Stimulated activated naive B cell treated with anti-CD40 and anti-IgM and Interleukin-4, amounts not matched to agents 10 μg/mL and 1 μg/mL and 100 μg/mL, for 72 hours (primary cell): ENCODE data around the gene PRSS16.
"Not testable (repeated sequence)": the region's sequence is repeated elsewhere in the genome, so short reads cannot be mapped to it uniquely, and the experiment has no call there.

ENCODE experiments used
- ATAC-seq, 2 donors: fragments of 150-1000 bp; cut with Tn5 transposase; replicated peaks; 2 replicates each; pipeline ENCODE4 v1.10.0; 2021; ENCODE audit warnings: moderate library complexity in 1 of 2
- DNase-seq: peaks from one replicate; pipeline ENCODE4 v3.0.0; 2021
- H3K27ac Mint-ChIP-seq: one replicate; pipeline ENCODE4 v1.8.0; 2022; ENCODE audit warnings: mild to moderate bottlenecking, mixed read lengths
- H3K27me3 Mint-ChIP-seq, 2 donors: one replicate each; pipeline ENCODE4 v1.8.0; 2022; ENCODE audit warnings: mixed read lengths in 2 of 2
- H3K36me3 Mint-ChIP-seq, 2 donors: one replicate each; pipeline ENCODE4 v1.8.0; 2022; ENCODE audit warnings: mixed read lengths in 2 of 2, mild to moderate bottlenecking in 1 of 2
- H3K4me1 Mint-ChIP-seq, 2 donors: one replicate each; pipeline ENCODE4 v1.8.0; 2022; ENCODE audit warnings: mixed read lengths in 2 of 2, mild to moderate bottlenecking in 1 of 2
- H3K4me3 Mint-ChIP-seq, 2 donors: one replicate each; pipeline ENCODE4 v1.8.0; 2022; ENCODE audit warnings: mild to moderate bottlenecking in 2 of 2, mixed read lengths in 2 of 2, moderate library complexity in 1 of 2
- H3K9me3 Mint-ChIP-seq, 2 donors: one replicate each; pipeline ENCODE4 v1.8.0; 2022; ENCODE audit warnings: mixed read lengths in 2 of 2, mild to moderate bottlenecking in 1 of 2

The PRSS16 gene

DNA sequence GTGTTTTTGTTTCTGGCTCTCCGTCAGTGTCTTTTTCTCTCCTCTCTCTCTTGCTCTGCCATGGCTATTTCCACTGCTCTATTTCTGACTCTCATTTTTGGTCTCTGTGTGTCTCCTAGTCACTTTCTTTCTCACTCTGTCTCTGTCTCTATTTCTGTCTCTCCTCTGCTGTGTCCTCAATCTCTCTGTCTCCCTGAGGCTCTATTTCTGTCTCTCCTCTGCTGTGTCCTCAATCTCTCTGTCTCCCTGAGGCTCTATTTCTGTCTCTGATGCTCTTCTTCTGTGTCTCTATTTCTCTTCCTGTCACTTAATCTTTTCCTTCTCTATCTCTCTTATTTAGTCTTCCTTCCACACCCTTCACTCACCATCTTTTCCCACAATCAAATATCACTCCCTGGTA is 8.4 kb downstream of the PRSS16 start:
- no peak overlapping the region for H3K27ac Mint-ChIP-seq
- peaks cover 50 to 70% of the 10 kb centered on the region in 2 donors for H3K27me3 Mint-ChIP-seq

DNA sequence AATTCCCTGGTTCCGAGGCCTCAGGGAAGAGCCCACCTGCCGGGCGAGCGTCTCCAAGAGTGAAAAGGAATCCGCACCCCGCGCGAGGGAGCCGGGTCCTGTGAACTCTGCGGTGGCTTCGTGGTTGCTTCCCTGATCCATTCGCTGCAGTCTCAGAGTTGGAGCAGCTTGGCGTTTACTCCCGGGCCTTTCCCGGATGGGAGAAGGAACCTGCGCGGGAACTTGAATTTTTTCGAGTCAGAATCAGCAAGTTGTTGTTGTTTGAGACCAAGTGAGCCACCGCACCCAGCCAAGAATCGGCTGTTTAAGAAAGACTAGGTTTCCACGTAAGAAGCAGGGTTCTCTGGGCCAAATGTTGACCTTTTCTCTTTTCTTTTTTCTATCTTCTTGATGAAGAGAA is 12.9 kb downstream of the PRSS16 start:
- no peak for ATAC-seq
- H3K4me1 Mint-ChIP-seq: no peaks in the 10 kb centered on the region
- H3K36me3 Mint-ChIP-seq: no peaks in the 10 kb centered on the region
- no peak for DNase-seq
- H3K27me3 Mint-ChIP-seq: peaks cover 36 to 71% of the 10 kb centered on the region in 2 donors
- no peak overlapping the region for H3K27ac Mint-ChIP-seq
- no peak overlapping the region for H3K4me3 Mint-ChIP-seq
- H3K9me3 Mint-ChIP-seq: peaks cover 0 to 2% of the 10 kb centered on the region in 2 donors

More for the DNA sequence above, 8.4 kb downstream of the PRSS16 start:
- peaks cover 3 to 6% of the 10 kb centered on the region in 2 donors for H3K4me1 Mint-ChIP-seq
- H3K36me3 Mint-ChIP-seq: peaks cover 0 to 2% of the 10 kb centered on the region in 2 donors
- H3K9me3 Mint-ChIP-seq: peaks cover 0 to 4% of the 10 kb centered on the region in 2 donors
- no peak overlapping the region for H3K4me3 Mint-ChIP-seq
- DNase-seq (no peak), ATAC-seq (no peak)

DNA sequence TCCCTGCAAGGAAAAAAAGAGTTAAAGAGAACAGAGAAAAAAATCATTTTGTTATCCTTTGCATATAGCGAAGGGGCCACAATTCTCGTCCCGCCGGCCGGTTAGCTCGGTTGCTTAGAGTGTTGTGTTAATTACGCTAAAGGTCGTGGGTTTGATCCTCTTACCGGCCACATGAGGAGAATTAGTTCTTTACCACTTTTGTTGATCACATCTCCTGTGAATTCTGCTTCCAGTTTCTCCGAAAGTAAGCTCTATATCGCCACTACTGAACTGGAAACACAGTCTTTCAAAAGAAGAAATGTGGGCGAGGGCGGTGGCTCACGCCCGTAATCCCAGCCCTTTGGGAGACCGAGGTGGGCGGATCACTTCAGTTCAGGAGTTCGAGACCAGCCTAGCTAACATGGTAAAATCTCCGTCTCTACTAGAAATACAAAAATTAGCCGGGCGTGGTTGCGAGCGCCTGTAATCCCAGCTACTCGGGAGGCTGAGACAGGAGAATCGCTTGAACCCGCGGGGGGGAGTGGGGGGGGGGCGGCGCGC is 13.4 kb downstream of the PRSS16 start:
- H3K4me3 Mint-ChIP-seq: no peak overlapping the region
- no peaks in the 10 kb centered on the region for H3K4me1 Mint-ChIP-seq
- no peak for ATAC-seq
- H3K9me3 Mint-ChIP-seq: peaks cover 0 to 2% of the 10 kb centered on the region in 2 donors
- H3K27me3 Mint-ChIP-seq: peaks cover 31 to 70% of the 10 kb centered on the region in 2 donors
- DNase-seq: no peak
- H3K36me3 Mint-ChIP-seq: no peaks in the 10 kb centered on the region
- no peak overlapping the region for H3K27ac Mint-ChIP-seq

DNA sequence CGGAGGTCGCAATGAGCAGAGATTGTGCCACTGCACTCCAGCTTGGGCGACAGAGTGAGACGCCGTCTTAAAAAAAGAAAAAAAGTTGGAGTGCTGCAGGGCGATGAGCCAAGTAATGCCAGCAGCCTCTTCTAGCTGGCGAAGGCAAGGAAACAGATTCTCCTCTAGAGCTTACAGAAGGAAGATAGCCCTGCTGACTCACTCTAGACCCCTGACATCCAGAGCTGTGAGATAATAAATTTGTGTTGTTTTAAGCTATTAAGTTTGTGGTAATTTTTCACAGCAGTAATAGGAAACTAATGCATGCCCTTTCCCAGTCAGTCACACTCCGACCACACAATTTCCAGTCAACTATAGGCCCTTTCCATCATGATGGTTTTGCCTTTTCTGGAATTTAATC is 16.4 kb downstream of the PRSS16 start:
- H3K4me3 Mint-ChIP-seq: no peak overlapping the region
- H3K36me3 Mint-ChIP-seq: no peaks in the 10 kb centered on the region
- ATAC-seq (no peak), DNase-seq (no peak)
- no peak overlapping the region for H3K27ac Mint-ChIP-seq
- H3K27me3 Mint-ChIP-seq: peaks cover 35 to 74% of the 10 kb centered on the region in 2 donors
- peaks cover 0 to 2% of the 10 kb centered on the region in 2 donors for H3K4me1 Mint-ChIP-seq
- H3K9me3 Mint-ChIP-seq: peaks cover 0 to 3% of the 10 kb centered on the region in 2 donors

DNA sequence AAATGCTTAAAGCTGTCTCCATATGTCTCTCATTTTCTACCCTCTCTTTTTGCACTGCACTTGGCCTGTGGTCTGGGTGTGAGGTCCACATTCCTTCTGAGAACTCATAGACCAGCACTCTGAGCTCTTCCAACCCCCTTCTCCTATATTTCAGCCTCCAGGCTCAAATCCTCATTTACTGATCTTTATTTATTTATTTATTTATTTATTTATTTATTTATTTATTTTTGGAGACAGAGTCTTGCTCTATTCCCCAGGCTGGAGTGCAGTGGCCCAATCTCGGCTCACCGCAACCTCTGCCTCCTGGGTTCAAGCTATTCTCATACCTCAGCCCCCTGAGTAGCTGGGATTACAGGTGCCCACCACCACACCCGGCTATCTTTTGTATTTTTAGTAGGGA is 19.5 kb downstream of the PRSS16 start:
- peaks cover 31 to 67% of the 10 kb centered on the region in 2 donors for H3K27me3 Mint-ChIP-seq
- H3K36me3 Mint-ChIP-seq, H3K27ac Mint-ChIP-seq, H3K4me1 Mint-ChIP-seq, ATAC-seq, H3K9me3 Mint-ChIP-seq, H3K4me3 Mint-ChIP-seq, DNase-seq: not testable (repeated sequence)

DNA sequence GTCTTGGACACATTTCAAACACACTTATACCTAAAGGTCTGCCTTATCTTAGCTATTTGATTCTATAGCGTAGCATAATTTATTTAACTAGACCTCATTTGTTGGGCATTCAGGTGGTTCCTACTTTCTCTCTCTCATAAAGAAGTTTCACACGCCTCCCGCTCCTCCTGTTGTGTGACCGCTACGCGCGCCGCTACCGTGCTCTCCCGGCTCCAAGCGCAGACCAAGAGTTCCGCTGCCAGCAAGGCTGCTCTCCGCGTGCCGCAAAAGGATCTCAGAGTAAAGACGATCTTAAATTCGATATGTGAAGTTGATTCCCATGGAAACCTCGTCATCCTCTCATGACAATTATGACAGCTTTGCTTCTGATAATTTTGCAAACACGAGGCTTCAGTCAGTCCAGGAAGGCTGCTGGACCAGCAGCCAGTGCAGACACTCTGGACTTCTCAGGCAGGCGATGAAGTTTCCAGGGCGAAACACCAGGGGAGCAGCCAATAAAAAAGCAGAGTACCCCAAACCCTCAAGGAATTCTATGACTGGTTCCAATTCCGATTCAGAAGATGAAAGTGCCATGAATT is 20.4 kb downstream of the PRSS16 start:
- H3K4me1 Mint-ChIP-seq: peaks cover 0 to 2% of the 10 kb centered on the region in 2 donors
- ATAC-seq: no peak
- peaks cover 37 to 66% of the 10 kb centered on the region in 2 donors for H3K27me3 Mint-ChIP-seq
- H3K4me3 Mint-ChIP-seq: no peak overlapping the region
- H3K9me3 Mint-ChIP-seq: peaks cover 0 to 1% of the 10 kb centered on the region in 2 donors
- H3K27ac Mint-ChIP-seq: no peak overlapping the region
- no peaks in the 10 kb centered on the region for H3K36me3 Mint-ChIP-seq
- DNase-seq: no peak

DNA sequence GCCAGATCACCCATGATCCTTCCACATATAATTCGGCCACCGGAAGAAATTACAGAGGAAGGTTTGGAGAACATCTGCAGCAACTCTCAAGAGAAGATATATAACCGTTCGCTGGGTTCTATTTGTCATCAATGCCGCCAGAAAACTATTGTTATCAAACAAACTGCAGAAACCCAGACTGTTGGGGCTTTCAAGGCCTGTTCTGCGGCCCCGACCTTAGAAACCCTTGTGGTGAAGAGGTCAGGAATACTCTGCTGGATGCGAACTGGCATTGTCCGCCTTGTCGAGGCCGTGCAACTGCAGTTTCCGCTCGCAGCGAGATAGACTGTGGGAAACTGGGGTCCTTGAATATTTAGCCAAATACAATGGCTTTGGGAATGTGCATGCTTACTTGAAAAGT is 21.3 kb downstream of the PRSS16 start:
- no peak overlapping the region for H3K4me3 Mint-ChIP-seq

DNA sequence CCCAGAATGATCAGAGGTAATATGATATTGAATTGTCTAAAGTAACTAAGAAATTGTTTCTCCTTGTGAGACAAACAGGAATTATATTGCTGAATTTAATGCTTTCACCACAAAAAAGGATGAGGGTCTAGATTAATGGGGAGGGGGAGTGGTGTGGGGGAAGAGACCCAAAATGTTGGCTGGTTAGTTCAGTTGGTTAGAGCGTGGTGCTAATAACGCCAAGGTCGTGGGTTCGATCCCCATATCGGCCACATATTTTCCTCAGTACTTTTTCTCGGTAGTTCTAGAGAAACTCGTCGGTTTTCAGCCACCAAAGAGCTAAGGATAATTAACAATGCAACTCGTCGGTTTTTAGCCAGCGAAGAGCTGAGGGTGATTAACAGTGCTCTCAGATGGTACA is 26.3 kb downstream of the PRSS16 start:
- Mint-ChIP-seq H3K4me1 (no peaks in the 10 kb centered on the region), H3K4me3 (no peak overlapping the region), H3K9me3 (peaks cover 8 to 10% of the 10 kb centered on the region in 2 donors), H3K36me3 (peaks cover 0 to 7% of the 10 kb centered on the region in 2 donors), H3K27ac (no peak overlapping the region), H3K27me3 (peaks cover 54 to 69% of the 10 kb centered on the region in 2 donors)
- ATAC-seq (no peak), DNase-seq (no peak)

More for the DNA sequence above, 21.3 kb downstream of the PRSS16 start:
- Mint-ChIP-seq H3K9me3 (peaks cover 0 to 1% of the 10 kb centered on the region in 2 donors), H3K4me1 (peaks cover 0 to 2% of the 10 kb centered on the region in 2 donors), H3K27me3 (peaks cover 39 to 63% of the 10 kb centered on the region in 2 donors), H3K27ac (no peak overlapping the region), H3K36me3 (no peaks in the 10 kb centered on the region)
- ATAC-seq: no peak
- no peak for DNase-seq

DNA sequence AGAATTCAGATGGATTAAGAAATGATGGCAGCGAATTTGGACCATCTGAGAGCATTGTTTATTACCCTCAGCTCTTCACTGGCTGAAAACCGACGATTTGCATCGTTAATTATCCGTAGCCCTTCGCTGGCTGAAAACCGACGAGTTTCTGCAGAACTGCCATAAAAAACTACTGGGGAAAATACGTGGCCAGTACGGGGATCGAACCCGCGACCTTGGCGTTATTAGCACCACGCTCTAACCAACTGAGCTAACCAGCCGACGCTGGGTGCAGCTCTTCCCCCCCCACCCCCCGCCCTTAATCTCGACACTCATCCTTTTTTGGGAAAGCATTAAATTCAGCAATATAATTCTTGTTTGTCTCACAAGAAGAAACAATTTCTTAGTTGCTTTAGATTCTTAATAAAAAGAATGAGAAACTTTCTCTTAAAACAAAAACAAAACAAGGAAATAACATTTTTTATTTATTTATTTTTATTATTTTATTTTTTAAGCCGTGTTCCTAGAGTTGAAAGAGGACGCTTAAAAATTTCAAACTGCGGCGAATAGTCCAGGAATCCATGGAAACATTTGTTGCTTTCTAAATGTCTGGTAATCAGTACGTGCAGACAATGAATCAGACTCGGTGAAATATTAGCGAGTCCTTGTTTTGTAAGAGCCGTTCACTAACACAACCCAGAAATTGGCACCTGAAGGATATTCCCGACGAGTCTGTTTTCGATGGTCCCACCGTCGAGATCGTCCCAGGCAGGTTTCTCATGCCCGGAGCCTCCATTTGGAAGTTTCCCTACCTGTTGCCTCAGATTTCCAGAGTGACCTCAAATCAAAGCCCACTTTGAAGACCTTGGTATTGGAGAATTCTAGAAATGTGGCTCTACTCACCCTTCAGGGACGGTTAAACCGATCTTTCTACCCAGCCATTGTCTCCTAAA is 27.8 kb downstream of the PRSS16 start:
- peaks cover 53 to 70% of the 10 kb centered on the region in 2 donors for H3K27me3 Mint-ChIP-seq

DNA sequence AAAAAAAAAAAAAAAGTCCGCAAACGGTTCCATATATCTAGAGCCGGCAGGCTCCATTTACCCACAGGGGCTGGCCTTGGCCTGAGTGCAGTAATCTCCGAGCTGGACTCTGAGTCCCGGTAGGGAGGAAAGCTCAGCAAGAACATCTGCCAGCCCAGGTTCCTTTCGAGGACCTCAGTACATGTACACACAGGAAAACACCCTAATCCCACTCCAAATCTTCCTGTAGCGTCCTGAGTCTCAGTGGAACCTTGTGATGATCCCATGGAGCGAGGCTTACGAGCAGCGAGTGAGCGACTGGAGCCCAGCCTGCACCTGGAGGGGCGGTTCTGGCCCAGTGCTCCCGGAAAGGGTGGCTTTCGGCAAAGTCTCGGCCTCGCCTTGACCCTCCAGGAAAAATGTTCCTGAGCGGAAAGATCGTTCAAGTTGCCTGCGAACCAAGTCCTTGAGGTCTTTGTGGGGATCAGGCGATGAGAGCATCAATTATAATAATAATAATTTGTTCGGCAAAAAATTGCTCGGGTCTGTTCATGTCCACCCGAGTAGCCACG is 32.1 kb downstream of the PRSS16 start:
- H3K27ac Mint-ChIP-seq: no peak overlapping the region
- peaks cover 3 to 12% of the 10 kb centered on the region in 2 donors for H3K36me3 Mint-ChIP-seq
- ATAC-seq: no peak
- peak overlapping the region in 1 of 2 donors; percentile 50 for H3K4me3 Mint-ChIP-seq
- H3K27me3 Mint-ChIP-seq: peaks cover 56 to 59% of the 10 kb centered on the region in 2 donors
- DNase-seq: no peak
- H3K9me3 Mint-ChIP-seq: peaks cover 12 to 15% of the 10 kb centered on the region in 2 donors
- H3K4me1 Mint-ChIP-seq: peaks cover 2 to 4% of the 10 kb centered on the region in 2 donors

More for the DNA sequence above, 27.8 kb downstream of the PRSS16 start:
- Mint-ChIP-seq H3K4me3 (no peak overlapping the region), H3K9me3 (peaks cover 10 to 12% of the 10 kb centered on the region in 2 donors), H3K4me1 (peaks cover 2 to 4% of the 10 kb centered on the region in 2 donors), H3K36me3 (peaks cover 3 to 11% of the 10 kb centered on the region in 2 donors), H3K27ac (no peak overlapping the region)
- DNase-seq (no peak), ATAC-seq (no peak)

DNA sequence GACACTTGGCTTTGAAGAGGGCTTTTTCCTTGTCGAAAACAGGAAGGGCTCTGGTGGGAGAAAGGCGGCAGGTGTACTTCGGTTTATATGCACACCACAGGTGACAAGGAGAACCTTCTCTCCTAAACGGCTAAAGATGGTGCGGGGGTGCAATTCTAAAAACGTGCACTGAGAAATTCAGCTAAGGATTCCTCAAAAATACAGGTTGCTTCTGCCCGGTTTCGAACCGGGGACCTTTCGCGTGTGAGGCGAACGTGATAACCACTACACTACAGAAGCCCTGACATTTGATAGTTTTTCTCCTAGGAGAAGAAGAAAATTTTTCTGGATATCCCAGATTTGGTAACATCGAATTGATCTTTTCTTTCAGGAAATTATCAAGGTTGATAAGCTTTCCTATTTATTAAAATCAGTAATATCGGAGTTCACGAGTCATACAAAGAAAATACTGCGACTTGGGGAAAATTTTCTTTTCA is 32.6 kb downstream of the PRSS16 start:
- Mint-ChIP-seq H3K4me1 (peaks cover 2 to 4% of the 10 kb centered on the region in 2 donors), H3K27me3 (peaks cover 60 to 63% of the 10 kb centered on the region in 2 donors), H3K27ac (no peak overlapping the region), H3K36me3 (peaks cover 3 to 15% of the 10 kb centered on the region in 2 donors), H3K4me3 (no peak overlapping the region), H3K9me3 (peaks cover 16 to 19% of the 10 kb centered on the region in 2 donors)
- DNase-seq (no peak), ATAC-seq (no peak)

DNA sequence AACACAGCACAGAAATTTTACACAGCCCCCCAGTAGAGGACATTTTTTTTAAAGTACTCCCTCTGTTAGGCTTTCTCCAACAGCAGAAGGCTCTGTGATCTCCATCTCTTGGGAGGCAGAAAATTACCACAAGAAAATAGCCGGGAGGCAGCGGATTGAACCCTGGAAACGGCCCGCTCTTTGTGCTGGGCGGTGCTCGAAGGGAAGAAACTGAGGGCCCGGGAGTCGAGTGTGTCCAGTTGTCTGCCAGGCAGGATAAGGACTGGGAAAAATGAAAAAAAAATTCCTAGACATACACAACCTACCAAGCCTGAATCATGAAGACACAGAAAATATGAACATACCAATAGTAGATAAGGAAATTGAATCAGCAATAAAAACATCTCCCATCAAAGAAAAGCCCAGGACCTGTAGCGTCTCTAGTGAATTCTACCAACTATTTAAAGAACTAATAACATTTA is 33.1 kb downstream of the PRSS16 start:
- peaks cover 2 to 4% of the 10 kb centered on the region in 2 donors for H3K4me1 Mint-ChIP-seq
- DNase-seq: no peak
- H3K4me3 Mint-ChIP-seq: no peak overlapping the region
- no peak for ATAC-seq
- no peak overlapping the region for H3K27ac Mint-ChIP-seq
- peaks cover 3 to 15% of the 10 kb centered on the region in 2 donors for H3K36me3 Mint-ChIP-seq
- peaks cover 16 to 22% of the 10 kb centered on the region in 2 donors for H3K9me3 Mint-ChIP-seq
- peaks cover 64 to 67% of the 10 kb centered on the region in 2 donors for H3K27me3 Mint-ChIP-seq

DNA sequence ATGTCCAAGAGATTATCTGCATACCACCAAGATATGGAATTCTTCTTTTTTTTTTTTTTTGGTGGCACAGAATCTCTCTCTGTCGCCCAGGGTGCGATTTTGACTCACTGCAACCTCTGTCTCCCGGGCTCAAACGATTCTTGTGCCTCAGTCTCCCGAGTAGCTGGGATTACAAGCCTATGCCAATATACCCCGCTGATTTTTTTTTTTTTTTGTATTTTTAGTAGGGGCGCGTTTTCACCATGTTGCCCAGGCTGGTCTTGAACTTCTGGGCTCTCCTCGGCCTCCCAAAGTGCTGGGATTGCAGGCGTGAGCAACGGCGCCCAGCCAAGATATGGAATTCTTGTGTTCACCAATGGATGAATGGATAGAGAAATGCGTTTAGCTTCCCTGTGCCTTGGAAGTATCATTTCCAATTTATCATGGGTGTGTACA is 33.6 kb downstream of the PRSS16 start:
- no peak for DNase-seq
- Mint-ChIP-seq H3K4me3 (no peak overlapping the region), H3K4me1 (peaks cover 2 to 4% of the 10 kb centered on the region in 2 donors), H3K27me3 (peaks cover 67% of the 10 kb centered on the region in 2 donors), H3K9me3 (peaks cover 20 to 25% of the 10 kb centered on the region in 2 donors), H3K27ac (no peak overlapping the region), H3K36me3 (peaks cover 4 to 15% of the 10 kb centered on the region in 2 donors)
- ATAC-seq: no peak

DNA sequence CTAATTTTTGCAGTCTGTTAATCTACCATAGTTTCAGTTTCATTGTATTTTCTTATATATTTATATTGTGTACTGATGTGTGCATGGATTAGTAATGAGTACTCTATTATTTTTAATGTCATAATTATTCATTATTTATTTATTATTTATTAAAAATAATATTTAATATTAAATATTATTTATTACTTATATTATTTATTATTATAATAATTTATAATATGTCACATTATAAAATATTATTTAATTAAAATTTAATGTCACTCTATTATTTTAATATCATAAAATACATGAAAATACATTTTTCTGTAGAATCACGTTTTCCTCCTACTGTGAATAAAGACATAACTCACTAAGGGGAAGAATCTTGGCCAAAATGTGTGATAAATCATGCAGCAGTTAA is 34.1 kb downstream of the PRSS16 start:
- H3K27me3 Mint-ChIP-seq: peaks cover 67% of the 10 kb centered on the region in 2 donors
- peaks cover 2 to 4% of the 10 kb centered on the region in 2 donors for H3K4me1 Mint-ChIP-seq
- ATAC-seq: no peak
- no peak overlapping the region for H3K27ac Mint-ChIP-seq
- no peak overlapping the region for H3K4me3 Mint-ChIP-seq
- DNase-seq: no peak
- peaks cover 23 to 29% of the 10 kb centered on the region in 2 donors for H3K9me3 Mint-ChIP-seq
- peaks cover 6 to 19% of the 10 kb centered on the region in 2 donors for H3K36me3 Mint-ChIP-seq
